OCI-LY7 (cell line): ENCODE data around the gene DAB1. TPM values are rescaled to one million over a fixed set of nuclear protein-coding genes. Genes with fewer than 3 reads are reported as not detected.

Experiments
- BruUV-seq: library from RNA; stranded (reverse); fragments of 400-500 nt; replicated peaks from 2 replicates; lab custom pipeline; 2021; lab: Mats Ljungman, UMichigan
- CTCF ChIA-PET: fragments of 300-600 bp; sonication (Branson Sonifier 250); formaldehyde crosslinking; loops from one replicate; lab custom pipeline; 2022; ENCODE audit warnings: antibody characterized with exemption; ENCODE audit not compliant: unreplicated experiment; lab: Charles Lee
- POLR2A ChIA-PET: fragments of 300-600 bp; sonication (Branson Sonifier 250); formaldehyde crosslinking; loops from one replicate; lab custom pipeline; 2022; ENCODE audit warnings: antibody characterized with exemption; lab: Charles Lee
- DNase-seq: peaks from one replicate; pipeline ENCODE4 v3.0.0-alpha.2; 2015; ENCODE audit warnings: low spot score
- H2AFZ ChIP-seq: fragments of 200-600 bp; sonication (generic), shearing (Covaris generic); 2 replicates; pipeline ENCODE4 v1.6.1; 2014; ENCODE audit warnings: mild to moderate bottlenecking, antibody characterized with exemption, low read length, moderate library complexity
- H3K27ac ChIP-seq: fragments of 200-600 bp; sonication (generic); 2 replicates; pipeline ENCODE4 v1.5.1; 2014; ENCODE audit warnings: mixed run types, low read depth, mild to moderate bottlenecking, moderate library complexity, low read length, inconsistent platforms; ENCODE audit not compliant: poor library complexity, severe bottlenecking
- H3K36me3 ChIP-seq: fragments of 200-600 bp; sonication (generic); 2 replicates; pipeline ENCODE4 v1.6.1; 2014; ENCODE audit warnings: mild to moderate bottlenecking, antibody characterized with exemption, low read length, moderate library complexity, mixed read lengths; ENCODE audit not compliant: insufficient read depth
- H3K4me1 ChIP-seq: fragments of 200-600 bp; sonication (generic); 2 replicates; pipeline ENCODE4 v1.5.1; 2014; ENCODE audit warnings: mild to moderate bottlenecking, low read length; ENCODE audit not compliant: insufficient read depth, poor library complexity, severe bottlenecking
- H3K4me2 ChIP-seq: fragments of 200-600 bp; sonication (generic); 2 replicates; pipeline ENCODE4 v1.6.1; 2014; ENCODE audit warnings: mild to moderate bottlenecking, low read length
- H3K4me3 ChIP-seq: fragments of 200-600 bp; sonication (generic); 2 replicates; pipeline ENCODE4 v1.5.1; 2014; ENCODE audit warnings: mild to moderate bottlenecking, low read depth, low read length; ENCODE audit not compliant: poor library complexity, severe bottlenecking
- H3K79me2 ChIP-seq: fragments of 200-600 bp; sonication (generic); 2 replicates; pipeline ENCODE4 v1.6.1; 2016; ENCODE audit warnings: low read depth, mild to moderate bottlenecking, low read length, moderate library complexity, mixed read lengths; ENCODE audit not compliant: insufficient read depth
- H3K9me2 ChIP-seq: fragments of 200-600 bp; sonication (generic); 2 replicates; pipeline ENCODE4 v1.6.1; 2016; ENCODE audit warnings: mild to moderate bottlenecking, low read length, mixed read lengths; ENCODE audit not compliant: insufficient read depth
- H3K9me3 ChIP-seq: fragments of 200-600 bp; sonication (generic); 2 replicates; pipeline ENCODE4 v1.6.1; 2014; ENCODE audit warnings: mild to moderate bottlenecking, mixed run types, low read length, mixed read lengths
- H4K20me1 ChIP-seq: fragments of 200-600 bp; sonication (generic); 2 replicates; pipeline ENCODE4 v1.6.1; 2014; ENCODE audit warnings: mild to moderate bottlenecking, antibody characterized with exemption, low read length, moderate library complexity, mixed read lengths; ENCODE audit not compliant: insufficient read depth
- EZH2phosphoT487 ChIP-seq: fragments of 200-600 bp; sonication (generic); IDR thresholded peaks from 2 replicates; pipeline ENCODE4 v1.6.1; 2018; ENCODE audit warnings: low read depth, borderline replicate concordance, mild to moderate bottlenecking, mixed run types, antibody characterized with exemption, low read length, moderate library complexity, mixed read lengths
- intact Hi-C: fragments of 100-400 bp; cut with micrococcal nuclease; formaldehyde crosslinking; loops from one replicate; pipeline ENCODE4 v1.10.0; 2022; ENCODE audit not compliant: unreplicated experiment
- total RNA-seq, 2 experiments: library from RNA; depleted of rRNA in 1 of 2; stranded (reverse); fragments of >200 nt in 1 of 2; shearing (Covaris generic) in 1 of 2; gene quantifications; 2 replicates each; pipeline ENCODE4 v1.2.3, GENCODE V29; 2014 to 2022
- TF ChIP-seq, protein P1 (sequence below): fragments of 200-600 bp; sonication (generic); conservative IDR thresholded peaks from 2 replicates; pipeline ENCODE4 v1.5.1; 2014; ENCODE audit warnings: mild to moderate bottlenecking, antibody characterized with exemption, low read length, moderate library complexity, mixed read lengths

Gene DAB1
- total RNA-seq, 2 experiments from 2014 or later: not detected

DNA sequence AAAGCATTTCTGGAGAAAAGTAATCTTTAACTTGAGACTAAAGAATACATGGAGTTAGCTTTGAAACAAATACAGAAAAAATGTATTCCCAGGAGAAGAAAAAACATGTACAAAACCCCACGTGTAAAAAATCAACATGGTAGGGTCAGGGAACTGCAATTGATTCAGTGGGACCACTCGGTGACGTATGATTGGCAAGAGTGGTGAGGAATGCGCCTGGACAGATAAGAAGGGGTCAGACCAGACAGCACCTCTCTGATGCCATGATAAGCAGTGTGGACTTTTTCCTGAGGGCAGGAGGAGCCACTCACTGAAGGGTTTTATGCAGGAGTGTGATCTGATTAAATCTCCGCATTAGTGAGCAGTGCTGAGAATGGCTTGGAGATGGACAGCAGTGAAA is 142.5 kb downstream of the DAB1 start:
- no peaks in the 10 kb centered on the region for H3K9me3 ChIP-seq
- intact Hi-C loops: no loop called here
- no peak overlapping the region for H3K4me3 ChIP-seq
- no peaks in the 10 kb centered on the region for H3K4me1 ChIP-seq
- H3K36me3 ChIP-seq: no peaks in the 10 kb centered on the region
- no peak overlapping the region for H2AFZ ChIP-seq
- no peaks in the 10 kb centered on the region for H3K9me2 ChIP-seq
- ChIA-PET CTCF (no interaction called here), POLR2A (interaction anchor here (0.6 kb wide), 1 partner anchor 702 kb away, joined by 4 read pairs; no protein-coding TSS in a partner anchor)
- H3K4me2 ChIP-seq: no peak overlapping the region
- no TSS peak for BruUV-seq
- no peaks in the 10 kb centered on the region for H4K20me1 ChIP-seq
- no peak for DNase-seq
- no peaks in the 10 kb centered on the region for H3K79me2 ChIP-seq
- no peak overlapping the region for H3K27ac ChIP-seq
- TF ChIP-seq EZH2phosphoT487: no peak
- TF ChIP-seq, protein P1, sequence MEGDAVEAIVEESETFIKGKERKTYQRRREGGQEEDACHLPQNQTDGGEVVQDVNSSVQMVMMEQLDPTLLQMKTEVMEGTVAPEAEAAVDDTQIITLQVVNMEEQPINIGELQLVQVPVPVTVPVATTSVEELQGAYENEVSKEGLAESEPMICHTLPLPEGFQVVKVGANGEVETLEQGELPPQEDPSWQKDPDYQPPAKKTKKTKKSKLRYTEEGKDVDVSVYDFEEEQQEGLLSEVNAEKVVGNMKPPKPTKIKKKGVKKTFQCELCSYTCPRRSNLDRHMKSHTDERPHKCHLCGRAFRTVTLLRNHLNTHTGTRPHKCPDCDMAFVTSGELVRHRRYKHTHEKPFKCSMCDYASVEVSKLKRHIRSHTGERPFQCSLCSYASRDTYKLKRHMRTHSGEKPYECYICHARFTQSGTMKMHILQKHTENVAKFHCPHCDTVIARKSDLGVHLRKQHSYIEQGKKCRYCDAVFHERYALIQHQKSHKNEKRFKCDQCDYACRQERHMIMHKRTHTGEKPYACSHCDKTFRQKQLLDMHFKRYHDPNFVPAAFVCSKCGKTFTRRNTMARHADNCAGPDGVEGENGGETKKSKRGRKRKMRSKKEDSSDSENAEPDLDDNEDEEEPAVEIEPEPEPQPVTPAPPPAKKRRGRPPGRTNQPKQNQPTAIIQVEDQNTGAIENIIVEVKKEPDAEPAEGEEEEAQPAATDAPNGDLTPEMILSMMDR: no peak

- Histone ChIP-seq H3K79me2 (no peaks in the 10 kb centered on the region), H3K27ac (no peak overlapping the region), H4K20me1 (no peaks in the 10 kb centered on the region), H3K9me3 (no peaks in the 10 kb centered on the region), H3K4me2 (no peak overlapping the region), H3K9me2 (no peaks in the 10 kb centered on the region), H3K4me1 (no peaks in the 10 kb centered on the region), H3K4me3 (no peak overlapping the region), H2AFZ (no peak overlapping the region), H3K36me3 (no peaks in the 10 kb centered on the region)
- DNase-seq: no peak
- no TSS peak for BruUV-seq
- ChIA-PET CTCF (no interaction called here), POLR2A (interaction anchor here (0.9 kb wide), 1 partner anchor 14 kb away, joined by 3 read pairs; no protein-coding TSS in a partner anchor)
- TF ChIP-seq EZH2phosphoT487: no peak
- TF ChIP-seq, protein P1: no peak
- intact Hi-C loops: no loop called here
Measured at GRCh38 chr1:57279909-57280666, 143.8 kb downstream of the DAB1 start.

GRCh38 chr1:57278558-57278957 is 145.3 kb downstream of the DAB1 start:
- ChIA-PET CTCF (no interaction called here), POLR2A (interaction anchor here (0.7 to 1.5 kb wide), 3 partner anchors 11 to 333 kb away, joined by 3 to 4 read pairs (median 3); no protein-coding TSS in a partner anchor)
- Histone ChIP-seq H3K36me3 (no peaks in the 10 kb centered on the region), H4K20me1 (no peaks in the 10 kb centered on the region), H3K4me2 (no peak overlapping the region), H3K4me3 (no peak overlapping the region), H3K4me1 (no peaks in the 10 kb centered on the region), H3K27ac (no peak overlapping the region), H3K9me3 (no peaks in the 10 kb centered on the region), H3K79me2 (no peaks in the 10 kb centered on the region), H3K9me2 (no peaks in the 10 kb centered on the region), H2AFZ (no peak overlapping the region)
- no TSS peak for BruUV-seq
- intact Hi-C loops: no loop called here
- TF ChIP-seq EZH2phosphoT487: no peak
- DNase-seq: no peak
